GM13976 (cell line): Measurements from ENCODE around the gene TLR8.

Experiments used
- DNase-seq: peaks from one replicate; pipeline ENCODE4 v3.0.0; 2012; ENCODE audit warnings: low spot score
- CTCF ChIP-seq: IDR thresholded peaks from 2 replicates; pipeline ENCODE4 v1.5.1; 2012; ENCODE audit warnings: borderline replicate concordance, mild to moderate bottlenecking; ENCODE audit not compliant: insufficient read depth; ENCODE audit errors: extremely low read depth, missing control alignments, control extremely low read depth
- in situ Hi-C: fragments of 300-500 bp; cut with MboI; formaldehyde crosslinking; loops from one replicate; pipeline ENCODE4 v1.12.0; 2022; ENCODE audit warnings: low sequenced_read_pairs, mixed read lengths, inconsistent platforms; ENCODE audit not compliant: unreplicated experiment

TLR8 gene

GRCh38 chrX:12887141-12887540 is 19.3 kb upstream of the TLR8 start:
- TF ChIP-seq CTCF, result no peak
- in situ Hi-C loops, result no loop called here
- DNase-seq, result no peak

- DNase-seq, result no peak
- no peak for TF ChIP-seq CTCF
- in situ Hi-C loops, result no loop called here
Observed at GRCh38 chrX:12887767-12888166, 18.7 kb upstream of the TLR8 start.

GRCh38 chrX:12890467-12890866 is 16.0 kb upstream of the TLR8 start:
- TF ChIP-seq CTCF, result no peak
- in situ Hi-C loops, result loop anchor here (5.0 kb wide), 1 partner anchor 68 kb away; no protein-coding TSS in a partner anchor
- DNase-seq, result peak; percentile 45

GRCh38 chrX:12891171-12891570 is 15.2 kb upstream of the TLR8 start:
- DNase-seq, result no peak
- no peak for TF ChIP-seq CTCF
- in situ Hi-C loops, result loop anchor here (5.0 kb wide), 1 partner anchor 69 kb away; no protein-coding TSS in a partner anchor

GRCh38 chrX:12891915-12892506 is 14.4 kb upstream of the TLR8 start:
- TF ChIP-seq CTCF, result no peak
- in situ Hi-C loops, result loop anchor here (5.0 kb wide), 1 partner anchor 70 kb away; no protein-coding TSS in a partner anchor
- no peak for DNase-seq

- TF ChIP-seq CTCF, result no peak
- in situ Hi-C loops, result loop anchor here (5.0 kb wide), 1 partner anchor 70 kb away; no protein-coding TSS in a partner anchor
Observed at GRCh38 chrX:12892716-12893115, 13.7 kb upstream of the TLR8 start.

More at GRCh38 chrX:12892716-12893115, 13.7 kb upstream of the TLR8 start:
- DNase-seq, result no peak
